Testis (tissue), 2 donors: Measurements from ENCODE around the gene AFAP1.

Experiments
- CTCF ChIP-seq, 3 experiments: fragments of 450-650 bp in 2 of 3; fragments of 200-600 bp in 1 of 3; sonication (generic) in 1 of 3; IDR thresholded peaks; one replicate each; pipeline ENCODE4 v1.5.1; 2016 to 2019; ENCODE audit warnings: antibody characterized with exemption in 3 of 3, mild to moderate bottlenecking in 2 of 3, moderate library complexity in 1 of 3
- POLR2A ChIP-seq: fragments of 450-650 bp; IDR thresholded peaks from one replicate; pipeline ENCODE4 v1.6.1; 2017; ENCODE audit warnings: antibody characterized with exemption, mild to moderate bottlenecking, moderate library complexity

- TF ChIP-seq CTCF (IDR thresholded peaks at IDR 0.05) (no peak), POLR2A (no peak)
Measured at GRCh38 chr4:7868436-7868775, 71.3 kb downstream of the AFAP1 start.
